Gastroesophageal sphincter (tissue), 4 donors: ENCODE measurements around the gene CTNNA2. TPM values are rescaled to one million over a fixed set of nuclear protein-coding genes. Genes with fewer than 3 reads are reported as not detected.

ENCODE experiments used
- ATAC-seq: fragments of 150-250 bp; one replicate; pipeline ENCODE4 v1.9.1; 2016; ENCODE audit warnings: mild to moderate bottlenecking, moderate library complexity
- H3K27ac ChIP-seq, 4 donors: fragments of 200-600 bp; sonication (generic) in 3 of 4; 1 replicate in 3 of 4; 2 replicates in 1 of 4; pipeline ENCODE4 v1.5.1; 2016 to 2019
- H3K27me3 ChIP-seq: fragments of 200-600 bp; sonication (generic); one replicate; pipeline ENCODE4 v1.5.1; 2019
- H3K36me3 ChIP-seq, 2 donors: fragments of 200-600 bp; sonication (generic); one replicate each; pipeline ENCODE4 v1.5.1; 2019; ENCODE audit warnings: control low read depth in 1 of 2
- H3K4me1 ChIP-seq, 3 donors: fragments of 200-600 bp; sonication (generic); 1 replicate in 2 of 3; 2 replicates in 1 of 3; pipeline ENCODE4 v1.5.1; 2016 to 2019; ENCODE audit warnings: control low read depth in 2 of 3
- H3K4me3 ChIP-seq, 2 donors: fragments of 200-600 bp; sonication (generic); one replicate each; pipeline ENCODE4 v1.5.1; 2019; ENCODE audit warnings: mild to moderate bottlenecking in 1 of 2, moderate library complexity in 1 of 2
- H3K9me3 ChIP-seq, 3 donors: fragments of 200-600 bp; sonication (generic); one replicate each; pipeline ENCODE4 v1.5.1; 2017 to 2019; ENCODE audit warnings: control low read depth in 2 of 3
- EP300 ChIP-seq: sonication (generic); formaldehyde crosslinking; IDR thresholded peaks from one replicate; pipeline ENCODE4 v1.6.1; 2017; ENCODE audit warnings: antibody characterized with exemption, mild to moderate bottlenecking
- POLR2A ChIP-seq, 2 donors: fragments of 450-650 bp; IDR thresholded peaks; one replicate each; pipeline ENCODE4 v1.6.1; 2017; ENCODE audit warnings: antibody characterized with exemption in 2 of 2, mild to moderate bottlenecking in 2 of 2, moderate library complexity in 1 of 2
- POLR2AphosphoS5 ChIP-seq: sonication (generic); formaldehyde crosslinking; IDR thresholded peaks from one replicate; pipeline ENCODE4 v1.6.1; 2017; ENCODE audit warnings: antibody characterized with exemption
- WGBS, 2 donors: methylation state at CpG; one replicate each; pipeline ENCODE4 v1.1.5; 2018; ENCODE audit warnings: low coverage in 1 of 2; 5-methylcytosine and 5-hydroxymethylcytosine counted together
- total RNA-seq, 4 donors: library from RNA; depleted of rRNA; stranded (reverse); fragments of >200 nt; gene quantifications; one replicate each; pipeline ENCODE4 v1.1.0, GENCODE V29; 2016
- TF ChIP-seq, protein P1 (sequence below), 4 experiments: fragments of 200-600 bp in 2 of 4; fragments of 450-650 bp in 2 of 4; sonication (generic) in 1 of 4; IDR thresholded peaks; one replicate each; pipeline ENCODE4 v1.5.1; 2017 to 2019; ENCODE audit warnings: antibody characterized with exemption in 4 of 4, mild to moderate bottlenecking in 2 of 4, moderate library complexity in 2 of 4

The CTNNA2 gene
- total RNA-seq, 4 donors from 2014 or later = 0.15 to 4.2 (median 0.68) TPM

DNA sequence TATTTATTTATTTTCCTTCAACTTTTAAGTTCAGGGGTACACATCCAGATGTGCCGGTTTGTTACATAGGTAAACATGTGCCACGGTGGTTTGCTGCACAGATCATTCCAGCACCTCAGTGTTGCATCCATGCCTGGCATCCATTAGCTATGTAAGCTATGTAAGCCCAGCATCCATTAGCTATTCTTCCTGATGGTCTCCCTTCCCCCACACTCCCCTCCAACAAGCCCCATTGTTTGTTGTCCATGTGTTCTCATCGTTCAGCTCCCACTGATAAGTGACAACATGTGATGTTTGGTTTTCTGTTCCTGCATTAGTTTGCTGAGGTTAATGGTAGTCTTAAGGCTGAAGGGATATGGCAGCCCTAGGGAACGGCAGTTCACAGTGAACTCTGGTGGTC, 203.4 kb downstream of the CTNNA2 start:
- Histone ChIP-seq H3K27me3 (no peaks in the 10 kb centered on the region), H3K36me3 (no peaks in the 10 kb centered on the region), H3K27ac (no peak overlapping the region), H3K4me3 (no peak overlapping the region), H3K9me3 (no peaks in the 10 kb centered on the region), H3K4me1 (no peaks in the 10 kb centered on the region)
- 38 to 82% methylated on average over 2 to 3 of the region's 4 CpGs for WGBS, 2 donors
- no peak for ATAC-seq
- TF ChIP-seq EP300 = no peak
- TF ChIP-seq POLR2AphosphoS5 = no peak
- TF ChIP-seq, protein P1, sequence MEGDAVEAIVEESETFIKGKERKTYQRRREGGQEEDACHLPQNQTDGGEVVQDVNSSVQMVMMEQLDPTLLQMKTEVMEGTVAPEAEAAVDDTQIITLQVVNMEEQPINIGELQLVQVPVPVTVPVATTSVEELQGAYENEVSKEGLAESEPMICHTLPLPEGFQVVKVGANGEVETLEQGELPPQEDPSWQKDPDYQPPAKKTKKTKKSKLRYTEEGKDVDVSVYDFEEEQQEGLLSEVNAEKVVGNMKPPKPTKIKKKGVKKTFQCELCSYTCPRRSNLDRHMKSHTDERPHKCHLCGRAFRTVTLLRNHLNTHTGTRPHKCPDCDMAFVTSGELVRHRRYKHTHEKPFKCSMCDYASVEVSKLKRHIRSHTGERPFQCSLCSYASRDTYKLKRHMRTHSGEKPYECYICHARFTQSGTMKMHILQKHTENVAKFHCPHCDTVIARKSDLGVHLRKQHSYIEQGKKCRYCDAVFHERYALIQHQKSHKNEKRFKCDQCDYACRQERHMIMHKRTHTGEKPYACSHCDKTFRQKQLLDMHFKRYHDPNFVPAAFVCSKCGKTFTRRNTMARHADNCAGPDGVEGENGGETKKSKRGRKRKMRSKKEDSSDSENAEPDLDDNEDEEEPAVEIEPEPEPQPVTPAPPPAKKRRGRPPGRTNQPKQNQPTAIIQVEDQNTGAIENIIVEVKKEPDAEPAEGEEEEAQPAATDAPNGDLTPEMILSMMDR (IDR thresholded peaks at IDR 0.05) = no peak
- no peak for TF ChIP-seq POLR2A (IDR thresholded peaks at IDR 0.05)

DNA sequence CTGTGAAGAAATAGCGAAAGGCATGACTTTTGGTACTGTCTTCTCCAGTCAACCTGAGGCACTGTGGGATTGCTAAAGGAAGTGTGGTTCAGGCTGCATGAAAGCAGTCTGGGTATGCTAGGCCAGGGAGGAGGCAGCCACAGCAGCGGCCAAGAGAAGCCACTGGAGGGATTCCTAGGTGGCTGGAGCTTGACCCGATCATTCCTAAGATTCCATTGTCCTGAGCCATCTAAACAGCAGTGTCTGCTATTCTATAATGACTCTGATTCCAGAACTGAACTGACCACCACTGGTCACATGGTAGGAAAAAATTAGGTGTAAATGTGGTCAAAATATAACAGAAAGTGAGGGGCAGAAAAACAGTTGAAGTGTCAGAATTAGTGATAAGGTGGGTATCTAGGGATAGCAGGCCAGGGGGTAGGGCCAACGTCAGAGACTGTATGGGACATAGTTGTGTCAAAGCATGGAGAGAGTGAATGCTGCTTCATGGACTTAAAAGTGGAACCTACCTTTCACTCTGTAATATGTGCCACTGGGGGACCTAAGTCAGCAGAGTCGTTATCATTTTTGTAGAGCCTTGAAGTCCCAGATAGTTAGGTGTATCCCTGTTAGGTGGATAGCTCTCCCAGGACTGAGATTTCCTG, 204.6 kb downstream of the CTNNA2 start:
- no peak for ATAC-seq
- no peaks in the 10 kb centered on the region for H3K4me1 ChIP-seq
- no peak overlapping the region for H3K27ac ChIP-seq
- no peaks in the 10 kb centered on the region for H3K27me3 ChIP-seq
- H3K4me3 ChIP-seq = no peak overlapping the region
- H3K9me3 ChIP-seq = no peaks in the 10 kb centered on the region
- TF ChIP-seq POLR2A (IDR thresholded peaks at IDR 0.05) (no peak), EP300 (no peak), POLR2AphosphoS5 (no peak)
- TF ChIP-seq, protein P1 (IDR thresholded peaks at IDR 0.05) = no peak
- H3K36me3 ChIP-seq = no peaks in the 10 kb centered on the region
- WGBS, 2 donors = 60 to 68% methylated on average over 4 to 5 of the region's 5 CpGs

DNA sequence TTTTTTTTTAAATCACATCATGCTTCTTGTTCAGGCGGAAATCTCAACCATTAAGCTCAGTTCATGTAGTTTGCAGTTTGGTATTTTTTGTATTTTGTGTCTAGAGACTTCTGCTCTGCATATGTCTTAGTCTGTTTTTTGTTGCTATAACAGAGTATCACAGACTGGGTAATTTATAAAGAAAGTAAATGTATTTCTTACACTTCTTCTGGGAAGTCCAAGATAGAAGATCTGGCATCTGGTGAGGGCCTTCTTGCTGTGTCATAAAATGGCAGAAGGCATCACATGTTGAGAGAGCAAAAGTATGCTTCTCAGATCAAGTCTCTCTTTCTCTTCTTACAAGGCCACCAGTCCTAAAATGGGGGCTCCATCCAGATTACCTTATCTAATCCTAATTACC, 208.2 kb downstream of the CTNNA2 start:
- no peaks in the 10 kb centered on the region for H3K4me1 ChIP-seq
- no peak overlapping the region for H3K27ac ChIP-seq
- H3K36me3 ChIP-seq = no peaks in the 10 kb centered on the region
- no peaks in the 10 kb centered on the region for H3K9me3 ChIP-seq
- H3K4me3 ChIP-seq = no peak overlapping the region
- ATAC-seq = no peak
- no peaks in the 10 kb centered on the region for H3K27me3 ChIP-seq
- 70 to 92% methylated on average over 1 of the region's 1 CpG for WGBS, 2 donors
- TF ChIP-seq, protein P1 (IDR thresholded peaks at IDR 0.05) = no peak
- TF ChIP-seq EP300 (no peak), POLR2AphosphoS5 (no peak), POLR2A (IDR thresholded peaks at IDR 0.05) (no peak)

DNA sequence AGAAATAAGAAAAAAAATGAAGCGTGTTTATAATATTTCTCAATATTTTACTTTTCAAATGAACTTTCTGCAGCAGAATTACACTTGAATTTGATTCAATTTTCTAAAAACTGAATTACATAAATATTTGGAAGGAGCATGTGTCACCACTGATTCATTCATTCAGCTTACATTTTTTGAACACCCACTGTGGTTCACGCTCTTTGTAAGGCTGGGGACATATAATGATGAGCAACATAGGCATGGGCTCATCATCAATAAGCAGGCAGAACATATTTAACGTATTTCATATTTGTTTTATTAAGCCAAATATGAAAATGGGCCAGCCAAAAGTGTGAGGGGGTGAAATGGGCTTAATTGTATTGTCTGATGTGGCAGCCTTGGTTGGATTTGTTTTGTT, 209.1 kb downstream of the CTNNA2 start:
- Histone ChIP-seq H3K27me3 (no peaks in the 10 kb centered on the region), H3K4me1 (no peaks in the 10 kb centered on the region), H3K36me3 (no peaks in the 10 kb centered on the region), H3K9me3 (no peaks in the 10 kb centered on the region), H3K4me3 (no peak overlapping the region), H3K27ac (no peak overlapping the region)
- TF ChIP-seq POLR2AphosphoS5 (no peak), EP300 (no peak), POLR2A (IDR thresholded peaks at IDR 0.05) (no peak)
- TF ChIP-seq, protein P1 (IDR thresholded peaks at IDR 0.05) = no peak
- ATAC-seq = no peak
- WGBS, 2 donors = 63 to 66% methylated on average over 3 of the region's 3 CpGs

DNA sequence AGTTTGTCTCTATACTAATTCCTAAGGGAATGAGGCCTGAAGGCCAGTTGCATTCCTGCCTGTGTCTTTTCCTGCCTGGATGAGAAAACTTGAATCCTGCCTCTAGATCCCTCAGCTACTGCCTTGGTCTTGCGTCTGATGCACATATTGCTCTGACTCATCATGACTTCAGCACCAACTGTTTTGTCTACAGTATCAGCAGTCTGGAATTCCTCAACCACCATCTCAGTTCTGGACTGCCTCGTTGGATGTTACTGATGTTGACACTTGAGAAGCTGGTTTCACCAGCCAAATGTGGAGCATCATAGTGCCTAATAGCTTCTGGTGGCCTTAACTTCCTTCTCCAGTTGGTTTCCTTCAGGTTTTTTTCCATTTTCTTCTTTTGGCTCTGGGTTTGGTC, 211.0 kb downstream of the CTNNA2 start:
- WGBS, 2 donors = 39 to 61% methylated on average over 2 of the region's 2 CpGs
- H3K36me3 ChIP-seq = no peaks in the 10 kb centered on the region
- no peak overlapping the region for H3K4me3 ChIP-seq
- no peak overlapping the region for H3K27ac ChIP-seq
- H3K4me1 ChIP-seq = no peaks in the 10 kb centered on the region
- TF ChIP-seq POLR2AphosphoS5 (no peak), EP300 (no peak), POLR2A (IDR thresholded peaks at IDR 0.05) (no peak)
- TF ChIP-seq, protein P1 (IDR thresholded peaks at IDR 0.05) = no peak
- no peak for ATAC-seq
- no peaks in the 10 kb centered on the region for H3K27me3 ChIP-seq
- H3K9me3 ChIP-seq = no peaks in the 10 kb centered on the region
